Measurements from ENCODE around the gene CMC2. TPM values are rescaled to one million over a fixed set of nuclear protein-coding genes. Genes with fewer than 3 reads are reported as not detected.

Gene CMC2
- total and polyA plus RNA-seq, 2 of the 13 experiments (the other 11 are each of a cell fraction or from before 2014, with no cell fraction given), result 116 to 129 TPM

DNA sequence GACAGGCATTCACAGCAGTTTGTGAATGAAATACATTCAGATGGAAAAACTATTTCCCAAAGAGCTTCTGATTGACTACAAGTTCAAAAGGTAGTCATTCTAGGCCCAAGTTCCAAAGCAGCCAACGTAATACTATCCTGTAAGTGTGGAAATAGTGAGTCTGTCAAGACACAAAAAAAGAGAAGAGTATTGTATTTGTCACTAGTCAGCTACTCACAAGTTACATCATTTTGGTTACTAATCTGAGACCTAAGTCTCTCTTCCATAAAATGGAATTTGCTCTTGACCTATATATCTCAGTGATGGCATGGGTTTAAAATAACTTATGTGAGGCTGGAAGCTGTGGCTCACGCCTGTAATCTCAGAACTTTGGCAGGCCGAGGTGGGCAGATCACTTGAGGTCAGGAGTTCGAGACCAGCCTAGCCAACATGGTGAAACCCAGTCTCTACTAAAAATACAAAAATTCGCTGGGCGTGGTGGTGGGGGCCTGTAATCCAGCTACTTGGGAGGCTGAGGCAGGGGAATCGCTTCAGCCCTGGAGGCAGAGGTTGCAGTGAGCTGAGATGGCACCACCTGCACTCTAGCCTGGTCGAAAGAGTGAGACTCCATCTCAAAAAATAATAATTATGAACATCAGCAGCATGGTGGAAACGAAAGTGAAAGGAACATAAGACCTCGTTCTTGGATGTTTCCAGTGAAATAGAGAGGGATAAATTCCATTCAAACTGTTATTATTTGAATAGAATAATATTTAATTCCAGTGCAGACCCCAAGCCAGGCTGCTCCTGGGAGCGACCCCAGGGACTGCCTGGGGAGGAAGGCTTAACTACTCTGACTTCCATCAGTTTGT, 2.9 kb downstream of the CMC2 start:
- H3K9ac ChIP-seq (ENCODE audit: insufficient read depth, low read depth, low read length), result peak overlapping the region; percentile 99; the same call in 1 of the 2 replicates
- intact Hi-C loops (cut with micrococcal nuclease; ENCODE audit: unreplicated experiment), result loop anchor here (1.0 kb wide), 1 partner anchor 31 kb away; the partner anchor contains the start of gene ATMIN
- WGBS (ENCODE audit: low lambda C conversion rate), result 80% methylated on average over 11 of the region's 11 CpGs
- no peak overlapping the region for H2AFZ ChIP-seq (ENCODE audit: low read length)
- BruUV-seq (replicated peaks), result no TSS peak
- ATAC-seq (no peak), FAIRE-seq (no peak), DNase-seq (ENCODE audit: low spot score) (no peak)
- H3K36me3 ChIP-seq (replicated peaks in 1 of 2; ENCODE audit: control insufficient read depth in 1 of 2, insufficient read depth in 2 of 2, low read length in 2 of 2), result no peaks in the 10 kb centered on the region
- H3K27me3 ChIP-seq (ENCODE audit: control insufficient read depth in 1 of 2, insufficient read depth in 2 of 2, low read length in 2 of 2), result no peaks in the 10 kb centered on the region; a peak in 1 of 5 replicates
- in situ Hi-C loops (cut with HindIII; ENCODE audit: extremely low pct_ligation_motif_present, low pct_unique_long_range_greater_than_20kb), result no loop called here
- peaks cover 17% of the 10 kb centered on the region for H4K20me1 ChIP-seq (ENCODE audit: insufficient read depth, low read length)
- ChIA-PET CTCF (ENCODE audit: low intra/inter-chr PET ratio, low total read pairs) (interaction anchor here (1.4 to 5.1 kb wide), 2 partner anchors 28 to 32 kb away, joined by 6 to 26 read pairs; partner anchors contain the start of gene ATMIN), POLR2A (interaction anchor here (1.5 kb wide), 1 partner anchor 11 kb away, joined by 5 read pairs; no protein-coding TSS in a partner anchor)
- no peak overlapping the region for H3K27ac ChIP-seq (ENCODE audit: extremely low read length, insufficient read depth, low read length)
- no peaks in the 10 kb centered on the region; the same call in 1 of the 2 replicates for H3K9me3 ChIP-seq (ENCODE audit: low read length)
- H3K4me3 ChIP-seq (replicated peaks in 1 of 3; ENCODE audit: insufficient read depth in 1 of 3, low read depth in 2 of 3, low read length in 3 of 3), result peak overlapping the region in 2 of 3 experiments; percentile 90 to 99; a peak in 3 of 6 replicates
- peak overlapping the region; percentile 100 for H3K4me2 ChIP-seq (ENCODE audit: low read depth, low read length)
- peaks cover 55% of the 10 kb centered on the region for H3K4me1 ChIP-seq (ENCODE audit: insufficient read depth, low read length)
- TF ChIP-seq SKI (IDR thresholded peaks at IDR 0.05; ENCODE audit: partially characterized antibody) (peak; percentile 11), HNRNPK (IDR thresholded peaks at IDR 0.05; ENCODE audit: low read depth, low read length, poor library complexity, severe bottlenecking) (no peak)
- H3K79me2 ChIP-seq (ENCODE audit: insufficient read depth, low read length), result peaks cover 83% of the 10 kb centered on the region

DNA sequence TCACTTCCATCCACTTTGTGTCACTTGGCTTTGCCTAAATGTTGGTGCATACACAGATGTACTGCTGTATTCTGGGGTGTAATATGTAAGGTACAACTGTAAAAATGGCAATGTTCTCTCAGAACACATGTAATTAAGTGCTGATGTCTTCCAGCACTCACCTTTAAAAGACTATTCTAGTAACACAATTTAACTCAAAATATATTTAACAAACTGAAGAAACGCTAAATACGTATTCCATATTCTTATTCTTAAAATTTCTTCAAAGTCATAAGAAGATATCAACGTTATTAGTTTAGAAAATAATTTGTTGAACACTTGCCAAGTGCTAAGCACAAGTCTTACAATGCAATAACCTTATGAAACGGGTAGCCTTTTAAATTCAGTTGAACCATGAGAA, 3.6 kb downstream of the CMC2 start:
- Histone ChIP-seq H2AFZ (ENCODE audit: low read length) (no peak overlapping the region), H3K9me3 (ENCODE audit: low read length) (no peaks in the 10 kb centered on the region; the same call in 1 of the 2 replicates), H4K20me1 (ENCODE audit: insufficient read depth, low read length) (peaks cover 17% of the 10 kb centered on the region), H3K4me3 (replicated peaks in 1 of 3; ENCODE audit: insufficient read depth in 1 of 3, low read depth in 2 of 3, low read length in 3 of 3) (no peak overlapping the region), H3K36me3 (replicated peaks in 1 of 2; ENCODE audit: control insufficient read depth in 1 of 2, insufficient read depth in 2 of 2, low read length in 2 of 2) (no peaks in the 10 kb centered on the region), H3K27ac (ENCODE audit: extremely low read length, insufficient read depth, low read length) (no peak overlapping the region), H3K4me2 (ENCODE audit: low read depth, low read length) (no peak overlapping the region; the same call in 1 of the 2 replicates), H3K79me2 (ENCODE audit: insufficient read depth, low read length) (peaks cover 83% of the 10 kb centered on the region), H3K27me3 (ENCODE audit: control insufficient read depth in 1 of 2, insufficient read depth in 2 of 2, low read length in 2 of 2) (no peaks in the 10 kb centered on the region; a peak in 1 of 5 replicates), H3K4me1 (ENCODE audit: insufficient read depth, low read length) (peaks cover 55% of the 10 kb centered on the region), H3K9ac (ENCODE audit: insufficient read depth, low read depth, low read length) (0 out of 2 replicates have a peak overlapping the region, but pooled peaks have one; percentile 3)
- in situ Hi-C loops (cut with HindIII; ENCODE audit: extremely low pct_ligation_motif_present, low pct_unique_long_range_greater_than_20kb), result no loop called here
- no TSS peak for BruUV-seq (replicated peaks)
- ChIA-PET POLR2A (no interaction called here), CTCF (ENCODE audit: low intra/inter-chr PET ratio, low total read pairs) (no interaction called here)
- FAIRE-seq (no peak), ATAC-seq (no peak), DNase-seq (ENCODE audit: low spot score) (no peak)
- WGBS (ENCODE audit: low lambda C conversion rate), result 91% methylated on average over 4 of the region's 4 CpGs
- intact Hi-C loops (cut with micrococcal nuclease; ENCODE audit: unreplicated experiment), result no loop called here
- TF ChIP-seq HNRNPUL1 (IDR thresholded peaks at IDR 0.05; ENCODE audit: low read depth, low read length), result no peak
- TF ChIP-seq ZNF234 (CRISPR knock-in tag; conservative IDR thresholded peaks at IDR 0.05), result no peak
- no peak for TF ChIP-seq ZNF207 (IDR thresholded peaks at IDR 0.05; ENCODE audit: borderline replicate concordance)
- no peak for TF ChIP-seq SALL1 (CRISPR knock-in tag; IDR thresholded peaks at IDR 0.05)
- no peak for TF ChIP-seq ZNF569 (CRISPR knock-in tag; IDR thresholded peaks at IDR 0.05; ENCODE audit: borderline replicate concordance)
- TF ChIP-seq BHLHE40 (IDR thresholded peaks at IDR 0.05; ENCODE audit: low read length), result no peak
- TF ChIP-seq TEAD2 (CRISPR knock-in tag; IDR thresholded peaks at IDR 0.05), result no peak
- TF ChIP-seq, protein P1, sequence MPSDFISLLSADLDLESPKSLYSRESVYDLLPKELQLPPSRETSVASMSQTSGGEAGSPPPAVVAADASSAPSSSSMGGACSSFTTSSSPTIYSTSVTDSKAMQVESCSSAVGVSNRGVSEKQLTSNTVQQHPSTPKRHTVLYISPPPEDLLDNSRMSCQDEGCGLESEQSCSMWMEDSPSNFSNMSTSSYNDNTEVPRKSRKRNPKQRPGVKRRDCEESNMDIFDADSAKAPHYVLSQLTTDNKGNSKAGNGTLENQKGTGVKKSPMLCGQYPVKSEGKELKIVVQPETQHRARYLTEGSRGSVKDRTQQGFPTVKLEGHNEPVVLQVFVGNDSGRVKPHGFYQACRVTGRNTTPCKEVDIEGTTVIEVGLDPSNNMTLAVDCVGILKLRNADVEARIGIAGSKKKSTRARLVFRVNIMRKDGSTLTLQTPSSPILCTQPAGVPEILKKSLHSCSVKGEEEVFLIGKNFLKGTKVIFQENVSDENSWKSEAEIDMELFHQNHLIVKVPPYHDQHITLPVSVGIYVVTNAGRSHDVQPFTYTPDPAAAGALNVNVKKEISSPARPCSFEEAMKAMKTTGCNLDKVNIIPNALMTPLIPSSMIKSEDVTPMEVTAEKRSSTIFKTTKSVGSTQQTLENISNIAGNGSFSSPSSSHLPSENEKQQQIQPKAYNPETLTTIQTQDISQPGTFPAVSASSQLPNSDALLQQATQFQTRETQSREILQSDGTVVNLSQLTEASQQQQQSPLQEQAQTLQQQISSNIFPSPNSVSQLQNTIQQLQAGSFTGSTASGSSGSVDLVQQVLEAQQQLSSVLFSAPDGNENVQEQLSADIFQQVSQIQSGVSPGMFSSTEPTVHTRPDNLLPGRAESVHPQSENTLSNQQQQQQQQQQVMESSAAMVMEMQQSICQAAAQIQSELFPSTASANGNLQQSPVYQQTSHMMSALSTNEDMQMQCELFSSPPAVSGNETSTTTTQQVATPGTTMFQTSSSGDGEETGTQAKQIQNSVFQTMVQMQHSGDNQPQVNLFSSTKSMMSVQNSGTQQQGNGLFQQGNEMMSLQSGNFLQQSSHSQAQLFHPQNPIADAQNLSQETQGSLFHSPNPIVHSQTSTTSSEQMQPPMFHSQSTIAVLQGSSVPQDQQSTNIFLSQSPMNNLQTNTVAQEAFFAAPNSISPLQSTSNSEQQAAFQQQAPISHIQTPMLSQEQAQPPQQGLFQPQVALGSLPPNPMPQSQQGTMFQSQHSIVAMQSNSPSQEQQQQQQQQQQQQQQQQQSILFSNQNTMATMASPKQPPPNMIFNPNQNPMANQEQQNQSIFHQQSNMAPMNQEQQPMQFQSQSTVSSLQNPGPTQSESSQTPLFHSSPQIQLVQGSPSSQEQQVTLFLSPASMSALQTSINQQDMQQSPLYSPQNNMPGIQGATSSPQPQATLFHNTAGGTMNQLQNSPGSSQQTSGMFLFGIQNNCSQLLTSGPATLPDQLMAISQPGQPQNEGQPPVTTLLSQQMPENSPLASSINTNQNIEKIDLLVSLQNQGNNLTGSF (CRISPR knock-in tag; IDR thresholded peaks at IDR 0.05), result no peak
- TF ChIP-seq ZBTB1 (CRISPR knock-in tag; IDR thresholded peaks at IDR 0.05; ENCODE audit: borderline replicate concordance), result no peak
- TF ChIP-seq REPIN1 (CRISPR knock-in tag; IDR thresholded peaks at IDR 0.05; ENCODE audit: borderline replicate concordance, low read depth), result no peak
